CD1c-positive myeloid dendritic cell (primary cell): ENCODE results near the gene PTTG1IP2.

Experiments used
- DNase-seq: peaks from one replicate; pipeline ENCODE4 v3.0.0-alpha.2; 2016; ENCODE audit errors: extremely low spot score

PTTG1IP2 gene

DNA sequence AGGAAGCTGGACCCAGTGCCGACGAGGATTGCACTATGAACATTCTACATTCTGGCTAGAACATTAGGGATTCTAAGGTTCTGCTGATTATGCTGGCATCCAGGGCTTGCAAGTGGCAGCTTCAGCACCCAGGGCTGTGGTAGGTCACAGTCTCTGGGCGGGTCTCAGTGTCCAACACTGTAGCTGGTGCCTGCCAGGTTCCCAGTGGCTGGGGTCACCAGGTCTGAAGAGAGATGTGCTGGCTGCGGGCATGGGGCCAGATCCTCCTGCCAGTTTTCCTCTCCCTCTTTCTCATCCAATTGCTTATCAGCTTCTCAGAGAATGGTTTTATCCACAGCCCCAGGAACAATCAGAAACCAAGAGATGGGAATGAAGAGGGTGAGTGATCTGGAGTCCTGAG lies at the start of gene PTTG1IP2:
PTTG1IP2 (plus strand) TSS at position 86 of the 400 bp plus-strand sequence; CDS start at position 234, 148 bp downstream.
- DNase-seq: no peak

DNA sequence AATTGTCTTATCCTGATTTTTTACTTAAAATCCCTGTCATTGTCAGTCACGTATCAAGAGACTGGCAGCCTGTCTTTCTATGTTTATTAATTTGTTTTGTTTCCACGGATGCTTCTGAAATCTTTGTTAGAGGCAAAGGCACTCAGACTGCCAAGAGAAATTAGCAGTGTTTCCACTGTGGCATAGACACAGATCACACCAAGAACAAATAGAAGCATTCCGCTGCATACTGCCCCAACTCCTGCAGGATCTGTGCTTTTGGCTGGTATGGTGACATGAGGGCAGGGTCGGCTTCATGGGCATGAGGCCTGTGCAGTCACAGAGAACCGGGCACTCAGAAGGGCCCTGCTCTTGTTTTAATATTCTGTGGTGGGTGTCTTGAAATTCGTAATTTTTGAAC lies 47.8 kb upstream of the PTTG1IP2 start:
- DNase-seq: no peak

DNA sequence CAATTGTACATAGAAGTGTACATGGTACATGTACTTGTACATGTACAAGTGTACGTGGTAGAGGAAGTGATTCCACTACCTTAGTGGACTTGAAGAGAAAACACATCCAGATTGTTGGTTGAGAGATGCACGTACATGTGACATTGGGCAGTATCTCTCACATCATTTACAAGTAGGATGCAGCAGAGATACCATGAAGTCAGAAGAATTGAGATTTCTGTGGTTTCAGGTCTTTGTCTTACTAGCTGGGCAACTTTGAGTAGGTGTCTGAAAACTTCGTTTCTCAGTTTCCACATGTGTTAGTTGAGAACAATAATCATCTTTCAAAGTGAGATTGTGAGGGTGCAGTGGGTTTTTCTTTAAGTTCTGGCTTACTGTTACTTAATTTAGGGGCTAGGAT lies 44.7 kb upstream of the PTTG1IP2 start:
- DNase-seq: no peak

- no peak for DNase-seq
Observed at GRCh38 chr7:90425376-90425775, 44.1 kb upstream of the PTTG1IP2 start.

- DNase-seq: no peak
Observed at GRCh38 chr7:90430614-90431460, 38.6 kb upstream of the PTTG1IP2 start.

- DNase-seq: no peak
Observed at GRCh38 chr7:90432752-90433151, 36.7 kb upstream of the PTTG1IP2 start.

DNA sequence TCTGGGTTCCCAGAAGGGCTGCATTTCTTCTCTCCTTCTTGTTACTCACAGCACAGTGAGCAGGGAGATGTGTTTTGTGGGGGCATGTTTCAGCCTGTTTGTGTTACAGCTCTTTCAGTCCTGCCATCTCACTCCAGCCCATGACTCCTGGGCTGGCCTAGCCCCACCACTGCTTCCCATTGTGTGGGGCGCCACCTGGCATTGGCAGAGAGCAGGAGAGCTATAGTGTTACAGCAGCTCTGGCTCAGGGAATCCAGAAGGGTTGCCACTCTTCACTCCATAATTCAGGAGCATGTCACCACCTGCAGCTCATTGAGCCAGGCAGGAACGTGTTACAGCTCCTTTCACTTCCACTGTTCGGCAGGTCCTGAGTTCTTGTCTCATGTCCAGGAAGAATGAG lies 36.2 kb upstream of the PTTG1IP2 start:
- DNase-seq: no peak

GRCh38 chr7:90445633-90446032 lies 23.8 kb upstream of the PTTG1IP2 start:
- DNase-seq: no peak

- no peak for DNase-seq
Observed at GRCh38 chr7:90446137-90446899, 23.1 kb upstream of the PTTG1IP2 start.

GRCh38 chr7:90453259-90453891 lies 16.1 kb upstream of the PTTG1IP2 start:
- no peak for DNase-seq

GRCh38 chr7:90453931-90454330 lies 15.5 kb upstream of the PTTG1IP2 start:
- DNase-seq: no peak

DNA sequence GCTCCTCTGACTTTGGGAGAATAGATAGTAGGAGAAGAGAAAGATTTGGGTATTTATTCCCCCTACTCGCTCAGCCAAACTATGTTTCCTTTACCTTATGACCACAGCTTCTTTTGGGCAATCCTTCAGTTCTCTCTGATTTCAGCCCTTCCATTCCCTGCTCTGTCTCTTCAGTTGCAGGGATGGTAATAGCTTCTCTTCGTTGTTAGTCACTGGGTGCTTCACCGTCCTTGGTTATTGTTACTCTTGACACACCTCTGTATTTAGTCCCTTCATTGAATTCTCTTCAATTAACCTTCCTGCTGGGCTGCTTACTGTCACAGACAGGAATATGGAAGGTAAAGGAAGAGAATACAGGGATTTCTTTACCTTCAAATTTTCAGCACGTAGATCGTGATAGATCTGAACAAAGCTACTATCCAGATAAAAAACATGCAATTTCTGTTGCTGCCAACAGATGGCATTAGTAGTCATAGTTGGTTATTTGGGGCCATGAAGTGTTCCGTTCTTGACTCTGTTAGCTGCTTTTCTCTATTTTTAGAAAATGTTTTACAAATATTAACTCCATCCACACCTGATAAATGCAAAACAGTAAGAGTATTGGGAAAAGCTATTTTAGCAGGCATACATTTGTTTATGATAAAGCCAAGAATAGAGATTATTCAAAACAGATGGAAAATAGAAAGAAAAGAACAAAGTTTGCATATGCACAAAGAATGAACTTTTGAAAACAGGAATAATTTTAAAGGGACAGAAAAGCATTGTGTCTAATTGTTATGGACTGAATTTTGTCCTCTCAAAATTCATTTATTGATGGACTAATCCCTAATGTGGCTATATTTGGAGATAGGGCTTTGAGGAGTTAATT lies 14.0 kb upstream of the PTTG1IP2 start:
- DNase-seq: peak; percentile 65

- DNase-seq: no peak
Observed at GRCh38 chr7:90458104-90458503, 11.3 kb upstream of the PTTG1IP2 start.

- DNase-seq: no peak
Observed at GRCh38 chr7:90459888-90460287, 9.6 kb upstream of the PTTG1IP2 start.

DNA sequence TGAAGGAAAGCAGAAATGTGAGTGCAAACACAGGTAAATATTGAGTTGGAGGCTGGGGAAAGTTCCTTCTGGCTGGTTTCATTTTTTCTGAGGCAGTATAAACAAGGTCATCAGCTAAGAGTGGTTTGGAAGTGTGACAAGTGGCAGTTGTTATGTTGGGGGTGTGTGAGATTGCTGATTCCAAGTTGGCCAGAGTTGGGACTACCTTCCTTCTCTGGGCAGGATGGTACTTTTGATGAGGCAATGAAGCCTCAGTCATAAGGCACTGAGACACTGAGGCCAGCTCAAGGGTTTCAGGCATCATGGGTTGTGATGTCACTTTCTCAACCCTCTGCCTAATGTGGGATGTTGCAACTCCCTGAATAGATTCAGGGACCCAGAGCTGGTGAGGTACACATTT lies 8.2 kb upstream of the PTTG1IP2 start:
- DNase-seq: peak; percentile 22

- peak; percentile 17 for DNase-seq
Observed at GRCh38 chr7:90463151-90463628, 6.2 kb upstream of the PTTG1IP2 start.

DNA sequence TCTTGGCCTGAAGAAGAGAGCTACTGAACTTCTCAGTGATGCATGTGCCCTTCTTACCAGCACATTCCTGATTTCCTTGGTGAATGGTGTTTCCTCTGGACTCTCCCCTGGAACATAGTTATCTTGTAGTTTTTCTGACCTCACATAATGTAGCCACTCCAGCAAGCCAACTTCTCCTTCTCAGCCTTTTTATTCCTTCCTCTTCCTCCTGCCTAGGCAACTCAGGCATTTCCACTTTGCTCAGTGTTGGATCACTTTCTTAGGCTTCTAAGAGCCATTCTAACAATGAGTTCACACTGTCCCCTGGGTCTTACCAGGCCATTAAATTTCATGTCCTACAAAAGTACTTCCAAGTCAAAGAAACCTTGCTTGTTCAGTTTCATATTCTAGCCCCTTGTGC lies 3.6 kb upstream of the PTTG1IP2 start:
- no peak for DNase-seq

GRCh38 chr7:90472805-90473540 lies 3.5 kb downstream of the PTTG1IP2 start:
- no peak for DNase-seq

- no peak for DNase-seq
Observed at GRCh38 chr7:90473814-90474213, 4.4 kb downstream of the PTTG1IP2 start.

- DNase-seq: no peak
Observed at GRCh38 chr7:90474284-90475210, 5.1 kb downstream of the PTTG1IP2 start.
